Stimulated activated naive CD8-positive, alpha-beta T cell treated with anti-CD3 and anti-CD28 coated beads, Interleukin-15, Interleukin-2, amounts not matched to agents 100 ng/mL and 50 ng/mL, for 24 hours (primary cell): ENCODE data around the gene TTC33.

Experiments
- H3K27ac Mint-ChIP-seq: one replicate; pipeline ENCODE4 v1.8.0; 2021; ENCODE audit warnings: mild to moderate bottlenecking, mixed read lengths
- H3K27me3 Mint-ChIP-seq: one replicate; pipeline ENCODE4 v1.8.0; 2021; ENCODE audit warnings: mixed read lengths
- H3K36me3 Mint-ChIP-seq: one replicate; pipeline ENCODE4 v1.8.0; 2021; ENCODE audit warnings: low read depth, mixed read lengths
- H3K4me1 Mint-ChIP-seq: one replicate; pipeline ENCODE4 v1.8.0; 2021; ENCODE audit warnings: low read depth, mixed read lengths
- H3K4me3 Mint-ChIP-seq: one replicate; pipeline ENCODE4 v1.8.0; 2021; ENCODE audit warnings: mild to moderate bottlenecking, mixed read lengths
- H3K9me3 Mint-ChIP-seq: one replicate; pipeline ENCODE4 v1.8.0; 2021; ENCODE audit warnings: mixed read lengths

Gene TTC33

DNA sequence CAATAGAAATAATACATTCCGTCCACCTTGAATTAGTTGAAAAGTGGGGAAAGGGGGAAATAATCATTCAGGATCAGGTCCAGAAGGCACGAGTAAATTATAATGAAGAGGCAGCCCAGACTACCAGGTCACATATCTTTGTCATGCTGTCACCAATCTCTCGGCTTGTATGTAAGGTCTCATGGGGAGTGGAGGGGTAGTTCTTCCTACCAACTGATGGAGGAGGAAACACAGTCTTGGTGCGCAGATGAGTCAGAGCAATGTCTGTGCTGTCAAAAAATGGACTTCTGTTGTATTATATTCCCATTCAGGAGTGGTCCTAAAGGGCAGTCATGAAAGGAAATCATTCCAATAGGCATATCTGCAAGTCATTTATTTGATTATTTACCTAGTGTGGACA is 240.3 kb downstream of the TTC33 start:
- no peaks in the 10 kb centered on the region for H3K27me3 Mint-ChIP-seq
- H3K4me3 Mint-ChIP-seq: no peak overlapping the region
- peaks cover 4% of the 10 kb centered on the region for H3K36me3 Mint-ChIP-seq
- peaks cover 33% of the 10 kb centered on the region for H3K4me1 Mint-ChIP-seq
- peak overlapping the region; percentile 10 for H3K27ac Mint-ChIP-seq
- H3K9me3 Mint-ChIP-seq: peaks cover 9% of the 10 kb centered on the region

DNA sequence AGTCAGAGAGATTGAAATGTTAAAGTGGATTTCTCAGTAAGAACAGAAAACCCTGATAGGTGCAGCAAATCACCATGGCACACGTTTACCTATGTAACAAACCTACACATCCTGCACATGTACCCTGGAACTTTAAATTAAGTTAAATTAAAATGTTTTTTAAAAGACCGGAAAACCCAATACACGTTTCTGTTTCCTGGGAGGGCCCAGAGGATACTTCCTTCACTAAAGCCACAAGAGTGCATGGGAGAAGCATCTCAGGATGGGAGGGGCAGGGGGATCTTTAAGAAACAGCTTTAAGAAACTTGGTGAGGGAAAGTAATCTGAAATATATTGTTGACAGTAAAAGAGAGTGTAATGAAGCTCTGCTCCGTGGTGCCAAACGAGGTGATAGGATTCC is 240.8 kb downstream of the TTC33 start:
- Mint-ChIP-seq H3K27ac (peak overlapping the region; percentile 10), H3K4me1 (peaks cover 33% of the 10 kb centered on the region), H3K27me3 (no peaks in the 10 kb centered on the region), H3K9me3 (peaks cover 9% of the 10 kb centered on the region), H3K4me3 (no peak overlapping the region), H3K36me3 (peaks cover 4% of the 10 kb centered on the region)

GRCh38 chr5:40511801-40512200 is 244.0 kb downstream of the TTC33 start:
- Mint-ChIP-seq H3K36me3 (peaks cover 4% of the 10 kb centered on the region), H3K9me3 (peaks cover 5% of the 10 kb centered on the region), H3K4me1 (peaks cover 23% of the 10 kb centered on the region), H3K27me3 (no peaks in the 10 kb centered on the region), H3K27ac (no peak overlapping the region), H3K4me3 (no peak overlapping the region)

GRCh38 chr5:40507095-40507494 is 248.7 kb downstream of the TTC33 start:
- no peak overlapping the region for H3K4me3 Mint-ChIP-seq
- no peak overlapping the region for H3K27ac Mint-ChIP-seq
- no peaks in the 10 kb centered on the region for H3K9me3 Mint-ChIP-seq
- H3K4me1 Mint-ChIP-seq: peaks cover 14% of the 10 kb centered on the region
- H3K36me3 Mint-ChIP-seq: no peaks in the 10 kb centered on the region
- H3K27me3 Mint-ChIP-seq: no peaks in the 10 kb centered on the region

GRCh38 chr5:40505031-40505430 is 250.7 kb downstream of the TTC33 start:
- Mint-ChIP-seq H3K4me1 (peaks cover 14% of the 10 kb centered on the region), H3K4me3 (no peak overlapping the region), H3K27me3 (no peaks in the 10 kb centered on the region), H3K36me3 (no peaks in the 10 kb centered on the region), H3K27ac (no peak overlapping the region), H3K9me3 (no peaks in the 10 kb centered on the region)

- H3K27me3 Mint-ChIP-seq: no peaks in the 10 kb centered on the region
- H3K27ac Mint-ChIP-seq: peak overlapping the region; percentile 28
- no peaks in the 10 kb centered on the region for H3K36me3 Mint-ChIP-seq
- H3K4me3 Mint-ChIP-seq: peak overlapping the region; percentile 15
- no peaks in the 10 kb centered on the region for H3K9me3 Mint-ChIP-seq
- H3K4me1 Mint-ChIP-seq: peaks cover 14% of the 10 kb centered on the region
Measured at GRCh38 chr5:40503439-40503838, 252.3 kb downstream of the TTC33 start.

DNA sequence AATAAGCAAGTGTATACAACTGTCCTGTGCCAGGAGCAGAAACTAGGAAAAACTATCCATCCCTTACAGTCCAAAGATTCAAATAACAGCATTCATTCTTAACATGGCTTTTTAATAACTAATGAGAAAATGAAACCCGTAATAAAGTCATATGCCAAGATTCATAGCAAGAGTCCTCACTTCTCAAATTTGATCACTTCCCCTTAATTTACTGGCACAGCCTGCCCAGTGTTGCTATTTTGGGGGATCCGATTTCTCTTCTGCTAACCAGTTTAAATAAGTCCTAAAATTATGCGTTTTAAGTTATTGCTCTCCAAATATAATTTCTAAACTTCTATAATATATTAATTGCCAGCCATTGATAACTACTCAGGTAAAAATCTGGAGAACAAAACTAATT is 253.0 kb downstream of the TTC33 start:
- no peaks in the 10 kb centered on the region for H3K27me3 Mint-ChIP-seq
- no peaks in the 10 kb centered on the region for H3K36me3 Mint-ChIP-seq
- H3K9me3 Mint-ChIP-seq: no peaks in the 10 kb centered on the region
- peaks cover 15% of the 10 kb centered on the region for H3K4me1 Mint-ChIP-seq
- no peak overlapping the region for H3K4me3 Mint-ChIP-seq
- no peak overlapping the region for H3K27ac Mint-ChIP-seq

DNA sequence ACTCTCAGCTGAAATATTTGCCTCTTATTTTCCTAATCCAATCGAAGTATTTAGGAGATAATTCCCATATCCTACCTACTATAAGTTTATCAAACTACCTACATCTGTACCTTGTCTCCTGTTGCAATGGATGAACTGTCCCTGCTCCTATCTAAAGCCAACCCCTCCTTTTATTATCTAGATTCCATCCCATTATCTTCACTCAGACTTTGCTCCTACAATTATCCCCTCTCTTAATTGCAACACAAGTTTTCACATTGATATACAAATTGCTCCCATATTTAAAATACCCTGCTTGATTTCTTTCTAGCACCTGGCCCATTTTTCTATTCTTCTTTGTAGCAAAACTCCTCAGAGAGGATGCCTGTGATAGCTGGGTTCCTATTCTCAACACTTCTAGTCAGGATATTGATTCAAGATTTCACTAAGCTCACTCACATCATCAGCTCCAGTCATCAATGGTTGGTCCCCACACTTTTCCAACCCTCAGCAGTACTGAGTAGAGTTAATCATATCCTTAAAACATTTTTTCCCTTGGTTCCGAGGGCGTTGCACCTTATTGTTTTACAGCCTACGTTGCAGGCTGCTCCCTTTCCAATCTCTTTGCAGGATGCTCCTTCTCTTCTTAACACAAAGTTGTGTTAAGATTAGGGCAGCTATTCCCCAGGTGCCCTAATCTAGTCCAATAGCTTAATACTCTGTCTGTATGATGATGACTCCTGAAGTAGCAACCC is 253.9 kb downstream of the TTC33 start:
- Mint-ChIP-seq H3K9me3 (no peaks in the 10 kb centered on the region), H3K27me3 (no peaks in the 10 kb centered on the region), H3K27ac (no peak overlapping the region), H3K36me3 (no peaks in the 10 kb centered on the region), H3K4me3 (no peak overlapping the region), H3K4me1 (peaks cover 21% of the 10 kb centered on the region)

- H3K27ac Mint-ChIP-seq: no peak overlapping the region
- no peaks in the 10 kb centered on the region for H3K36me3 Mint-ChIP-seq
- H3K4me1 Mint-ChIP-seq: peaks cover 26% of the 10 kb centered on the region
- no peaks in the 10 kb centered on the region for H3K27me3 Mint-ChIP-seq
- no peaks in the 10 kb centered on the region for H3K9me3 Mint-ChIP-seq
- H3K4me3 Mint-ChIP-seq: no peak overlapping the region
Measured at GRCh38 chr5:40499518-40500273, 256.1 kb downstream of the TTC33 start.

DNA sequence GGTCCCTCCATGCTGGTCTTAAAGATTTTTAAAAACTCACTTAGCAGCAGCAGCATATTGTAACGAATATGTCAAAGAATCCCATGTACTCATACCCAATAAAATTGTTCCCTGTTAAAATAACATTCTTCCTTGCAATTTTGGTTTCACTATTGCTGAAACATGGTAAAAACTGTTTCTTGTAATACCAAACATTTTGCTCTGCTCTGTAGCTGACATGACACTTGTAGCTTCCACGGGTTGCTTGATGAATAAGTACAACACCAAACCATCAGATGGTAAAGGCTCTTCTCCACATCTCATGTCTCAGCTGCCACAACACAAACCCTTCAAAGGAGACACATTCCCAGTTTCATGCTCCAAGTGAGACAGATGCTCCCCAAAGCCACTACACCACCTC is 256.8 kb downstream of the TTC33 start:
- Mint-ChIP-seq H3K36me3 (peaks cover under 1% of the 10 kb centered on the region), H3K27ac (no peak overlapping the region), H3K4me1 (peaks cover 31% of the 10 kb centered on the region), H3K4me3 (no peak overlapping the region), H3K9me3 (peaks cover under 1% of the 10 kb centered on the region), H3K27me3 (no peaks in the 10 kb centered on the region)

- H3K9me3 Mint-ChIP-seq: peaks cover 5% of the 10 kb centered on the region
- H3K27ac Mint-ChIP-seq: no peak overlapping the region
- no peaks in the 10 kb centered on the region for H3K27me3 Mint-ChIP-seq
- peaks cover 42% of the 10 kb centered on the region for H3K4me1 Mint-ChIP-seq
- H3K36me3 Mint-ChIP-seq: peaks cover 8% of the 10 kb centered on the region
- no peak overlapping the region for H3K4me3 Mint-ChIP-seq
Measured at GRCh38 chr5:40497573-40497972, 258.2 kb downstream of the TTC33 start.

DNA sequence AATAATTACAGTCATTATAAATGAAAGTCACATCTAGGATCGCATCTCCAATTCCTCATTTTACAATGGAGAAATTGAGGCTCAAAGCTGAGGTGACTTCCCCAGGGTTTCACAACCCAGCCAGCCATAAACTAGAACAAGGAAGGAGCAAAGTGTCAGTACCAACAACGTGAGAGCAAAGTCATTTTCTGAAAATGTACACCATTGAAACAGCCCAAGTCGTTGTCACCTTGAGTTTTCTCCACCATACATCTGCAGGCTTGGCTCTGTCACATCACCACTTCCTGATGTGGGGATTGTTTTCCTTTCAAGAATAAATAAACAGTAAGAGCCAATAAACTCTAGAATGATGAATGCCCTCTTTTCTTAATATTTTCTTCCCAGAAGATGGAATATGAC is 260.5 kb downstream of the TTC33 start:
- H3K4me1 Mint-ChIP-seq: peaks cover 62% of the 10 kb centered on the region
- peaks cover 12% of the 10 kb centered on the region for H3K36me3 Mint-ChIP-seq
- H3K4me3 Mint-ChIP-seq: no peak overlapping the region
- no peaks in the 10 kb centered on the region for H3K27me3 Mint-ChIP-seq
- no peak overlapping the region for H3K27ac Mint-ChIP-seq
- peaks cover 9% of the 10 kb centered on the region for H3K9me3 Mint-ChIP-seq

DNA sequence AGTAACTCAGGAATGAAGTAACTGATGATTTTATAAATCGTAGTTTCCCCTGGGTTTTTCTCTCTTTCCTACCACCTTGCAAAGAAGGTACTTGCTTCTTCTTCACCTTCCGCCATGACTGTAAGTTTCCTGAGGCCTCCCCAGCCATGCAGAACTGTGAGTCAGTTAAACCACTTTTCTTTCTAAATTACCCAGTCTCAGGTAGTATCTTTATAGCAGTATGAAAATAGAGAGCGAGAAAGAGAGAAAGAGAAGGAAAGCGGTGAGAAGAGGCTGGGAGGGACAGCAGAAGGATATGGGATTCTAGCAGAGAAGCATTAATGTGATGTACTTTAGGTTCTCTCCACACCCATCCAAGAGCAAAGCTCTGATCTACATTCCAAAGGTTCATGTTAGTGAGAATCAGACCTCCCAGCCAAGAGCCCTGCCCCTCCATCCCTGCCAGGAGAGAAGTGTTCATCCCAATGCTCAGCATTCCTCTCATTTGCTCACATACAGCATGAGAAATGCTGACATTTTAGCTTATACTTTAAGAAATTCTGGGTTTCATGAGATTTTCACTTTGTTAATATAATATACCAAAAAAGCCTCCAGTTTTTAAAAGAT is 261.0 kb downstream of the TTC33 start:
- peak overlapping the region; percentile 42 for H3K27ac Mint-ChIP-seq
- H3K9me3 Mint-ChIP-seq: peaks cover 9% of the 10 kb centered on the region
- H3K4me3 Mint-ChIP-seq: no peak overlapping the region
- H3K4me1 Mint-ChIP-seq: peaks cover 65% of the 10 kb centered on the region
- no peaks in the 10 kb centered on the region for H3K27me3 Mint-ChIP-seq
- H3K36me3 Mint-ChIP-seq: peaks cover 12% of the 10 kb centered on the region

DNA sequence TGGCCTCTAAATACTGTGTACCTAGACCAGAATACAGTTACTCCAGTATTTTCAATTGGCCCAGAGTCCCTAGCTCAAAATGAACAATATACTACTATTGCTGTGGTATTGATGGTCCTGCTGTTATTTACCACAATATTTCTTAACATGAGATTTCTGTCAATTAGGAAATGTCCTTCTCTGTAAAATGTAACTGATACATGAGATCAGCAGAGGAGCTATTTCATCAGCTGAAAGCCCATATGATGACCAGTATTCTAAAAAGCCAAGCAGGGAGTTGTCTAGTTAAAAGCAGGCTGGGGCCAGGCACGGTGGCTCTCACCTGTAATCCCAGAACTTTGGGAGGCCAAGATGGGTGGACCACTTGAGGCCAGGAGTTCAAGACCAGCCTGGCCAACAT is 263.7 kb downstream of the TTC33 start:
- Mint-ChIP-seq H3K9me3 (peaks cover 9% of the 10 kb centered on the region), H3K27ac (peak overlapping the region; percentile 65), H3K27me3 (no peaks in the 10 kb centered on the region), H3K36me3 (peaks cover 12% of the 10 kb centered on the region), H3K4me1 (peaks cover 83% of the 10 kb centered on the region), H3K4me3 (peak overlapping the region; percentile 2)

DNA sequence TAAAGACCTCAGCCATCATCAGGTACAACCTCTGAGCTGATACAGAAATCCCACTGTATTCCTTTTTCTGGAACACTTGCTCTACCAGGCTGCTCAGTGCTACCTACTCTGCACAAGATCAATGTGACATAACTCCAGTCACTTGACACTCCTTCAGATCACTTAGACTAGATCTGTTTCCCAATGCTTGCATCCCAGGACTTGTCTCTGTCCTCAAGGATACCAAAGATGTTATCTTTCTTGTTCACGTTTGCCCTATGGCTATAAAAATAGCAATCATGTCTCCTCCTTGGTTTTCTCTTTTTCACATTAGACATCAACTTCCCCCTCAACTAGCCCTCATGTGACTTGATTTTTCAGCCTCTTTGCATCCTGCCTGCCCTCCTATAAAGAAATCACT is 264.1 kb downstream of the TTC33 start:
- no peaks in the 10 kb centered on the region for H3K27me3 Mint-ChIP-seq
- peak overlapping the region; percentile 2 for H3K4me3 Mint-ChIP-seq
- peaks cover 15% of the 10 kb centered on the region for H3K36me3 Mint-ChIP-seq
- H3K4me1 Mint-ChIP-seq: peaks cover 86% of the 10 kb centered on the region
- peaks cover 9% of the 10 kb centered on the region for H3K9me3 Mint-ChIP-seq
- peak overlapping the region; percentile 65 for H3K27ac Mint-ChIP-seq
